Testis (tissue), 2 donors: ENCODE measurements around the gene FILIP1.

ENCODE experiments used
- CTCF ChIP-seq, 3 experiments: fragments of 450-650 bp in 2 of 3; fragments of 200-600 bp in 1 of 3; sonication (generic) in 1 of 3; IDR thresholded peaks; one replicate each; pipeline ENCODE4 v1.5.1; 2016 to 2019; ENCODE audit warnings: antibody characterized with exemption in 3 of 3, mild to moderate bottlenecking in 2 of 3, moderate library complexity in 1 of 3
- POLR2A ChIP-seq: fragments of 450-650 bp; IDR thresholded peaks from one replicate; pipeline ENCODE4 v1.6.1; 2017; ENCODE audit warnings: antibody characterized with exemption, mild to moderate bottlenecking, moderate library complexity

DNA sequence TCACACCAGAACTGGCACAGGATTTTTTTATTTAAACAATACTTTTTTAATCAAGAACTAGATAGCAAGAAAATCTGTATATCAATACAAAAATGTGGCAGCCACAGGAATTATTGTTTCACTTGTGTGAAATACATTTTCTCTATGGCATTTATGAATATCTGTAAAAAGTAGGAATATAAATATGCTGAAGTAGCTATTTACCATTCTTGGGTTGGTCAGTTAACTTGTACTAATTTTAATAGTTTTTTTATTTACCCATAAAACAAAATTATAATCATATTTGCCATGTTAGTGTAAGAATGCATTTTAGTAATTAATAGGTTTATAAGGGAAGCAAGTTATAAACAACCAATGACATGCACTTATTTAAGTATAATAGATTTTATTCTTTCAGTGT lies 177.6 kb downstream of the FILIP1 start:
- TF ChIP-seq CTCF (IDR thresholded peaks at IDR 0.05) (no peak), POLR2A (no peak)
